ENCODE data around the gene GDF7. TPM values are rescaled to one million over a fixed set of nuclear protein-coding genes. Genes with fewer than 3 reads are reported as not detected.

Gene GDF7
- total RNA-seq, 1 experiment from 2014 or later, result 0.02 TPM

- TF ChIP-seq ZBTB33 (IDR thresholded peaks at IDR 0.05; ENCODE audit: extremely low read depth, insufficient replicate concordance, low read length) (no peak), SRF (IDR thresholded peaks at IDR 0.05; ENCODE audit: low read depth) (no peak), JUND (IDR thresholded peaks at IDR 0.05) (no peak), SP1 (IDR thresholded peaks at IDR 0.05; ENCODE audit: low read depth) (no peak)
Measured at GRCh38 chr2:20634507-20635112, 32.3 kb upstream of the GDF7 start (continued).

- Histone ChIP-seq H3K79me2 (ENCODE audit: insufficient read depth, low read length) (no peaks in the 10 kb centered on the region), H3K9ac (ENCODE audit: low read length) (no peak overlapping the region), H3K27ac (ENCODE audit: low read depth, low read length) (no peak overlapping the region), H3K27me3 (ENCODE audit: insufficient read depth, low read length) (no peaks in the 10 kb centered on the region), H3K9me2 (ENCODE audit: insufficient read depth) (no peaks in the 10 kb centered on the region), H3K4me1 (ENCODE audit: control insufficient read depth in 1 of 2, insufficient read depth in 2 of 2, low read length in 2 of 2) (peaks cover 9 to 18% of the 10 kb centered on the region in 2 experiments; a peak in 3 of 4 replicates), H3K9me3 (ENCODE audit: control insufficient read depth in 1 of 2, insufficient read depth in 1 of 2, low read depth in 1 of 2, low read length in 2 of 2) (no peaks in the 10 kb centered on the region), H4K20me1 (ENCODE audit: insufficient read depth) (no peaks in the 10 kb centered on the region), H3K4me3 (replicated peaks in 1 of 2; ENCODE audit: low read depth in 1 of 2, low read length in 2 of 2) (no peak overlapping the region), H3K4me2 (ENCODE audit: low read length) (no peak overlapping the region), H2AFZ (ENCODE audit: low read depth, low read length, poor library complexity, severe bottlenecking) (no peak overlapping the region), H3K36me3 (ENCODE audit: control insufficient read depth in 1 of 2, insufficient read depth in 2 of 2, low read length in 2 of 2) (no peaks in the 10 kb centered on the region)
- TF ChIP-seq SP1 (IDR thresholded peaks at IDR 0.05; ENCODE audit: low read depth) (no peak), MAX (IDR thresholded peaks at IDR 0.05) (no peak), EGR1 (IDR thresholded peaks at IDR 0.05; ENCODE audit: low read depth) (no peak), YY1 (IDR thresholded peaks at IDR 0.05; ENCODE audit: extremely low read depth, insufficient replicate concordance, low read depth, low read length) (no peak), EZH2 (IDR thresholded peaks at IDR 0.05) (no peak)
- ChIA-PET CTCF (interaction anchor here (0.9 to 3.3 kb wide), 15 partner anchors 16 to 256 kb away, joined by 3 to 66 read pairs (median 4); partner anchors contain the start of genes HS1BP3 and RHOB), POLR2A (interaction anchor here (1.0 to 6.4 kb wide), 3 partner anchors 187 to 193 kb away, joined by 9 to 66 read pairs (median 11); partner anchors contain the start of gene RHOB), RAD21 (ENCODE audit: low non-redundant PET in 1 of 2, low total read pairs in 2 of 2, uncharacterized antibody in 2 of 2, unreplicated experiment in 2 of 2) (interaction anchor here (0.9 to 2.2 kb wide), 6 partner anchors 188 to 239 kb away, joined by 5 to 15 read pairs (median 8); partner anchors contain the start of gene RHOB (in 1 of the 2))
- DNase-seq (ENCODE audit: low read depth, low spot score), result no peak
- BruUV-seq (replicated peaks), result no TSS peak
- ATAC-seq, result no peak
- intact Hi-C loops (cut with micrococcal nuclease), result loop anchor here (1.0 kb wide), 1 partner anchor 239 kb away; no protein-coding TSS in a partner anchor
Measured at GRCh38 chr2:20635113-20635510, 31.8 kb upstream of the GDF7 start.
